H9 (cell line): Measurements from ENCODE around the gene KIAA1671. TPM values are rescaled to one million over a fixed set of nuclear protein-coding genes. Genes with fewer than 3 reads are reported as not detected.
"Not testable (repeated sequence)": the region's sequence is repeated elsewhere in the genome, so short reads cannot be mapped to it uniquely, and the experiment has no call there.

Source experiments
- DNase-seq: peaks from one replicate; pipeline ENCODE4 v3.0.0-alpha.2; 2017
- H2AFZ ChIP-seq: one replicate; pipeline ENCODE4 v1.6.1; 2013; ENCODE audit warnings: mild to moderate bottlenecking, low read length, control low read depth, moderate library complexity
- H2AK5ac ChIP-seq: 2 replicates; pipeline ENCODE4 v1.6.1; 2013; ENCODE audit warnings: low read length, control low read depth, mixed read lengths; ENCODE audit not compliant: insufficient read length
- H2BK120ac ChIP-seq: one replicate; pipeline ENCODE4 v1.6.1; 2013; ENCODE audit warnings: low read depth, mild to moderate bottlenecking, low read length, control low read depth, inconsistent platforms; ENCODE audit not compliant: poor library complexity, severe bottlenecking
- H2BK12ac ChIP-seq: 2 replicates; pipeline ENCODE4 v1.6.1; 2013; ENCODE audit warnings: low read length, control low read depth, mixed read lengths, low read depth; ENCODE audit not compliant: insufficient read length
- H2BK15ac ChIP-seq: 2 replicates; pipeline ENCODE4 v1.6.1; 2013; ENCODE audit warnings: low read depth, low read length, control low read depth
- H2BK20ac ChIP-seq: one replicate; pipeline ENCODE4 v1.6.1; 2013; ENCODE audit warnings: low read depth, mild to moderate bottlenecking, low read length, control low read depth, inconsistent platforms; ENCODE audit not compliant: poor library complexity, severe bottlenecking
- H2BK5ac ChIP-seq: 2 replicates; pipeline ENCODE4 v1.6.1; 2013; ENCODE audit warnings: low read length, control low read depth, mixed read lengths; ENCODE audit not compliant: insufficient read length
- H3K14ac ChIP-seq: 2 replicates; pipeline ENCODE4 v1.6.1; 2013; ENCODE audit warnings: low read length, control low read depth; ENCODE audit not compliant: insufficient read depth
- H3K18ac ChIP-seq: 2 replicates; pipeline ENCODE4 v1.6.1; 2013; ENCODE audit warnings: low read depth, mild to moderate bottlenecking, mixed read lengths, low read length, control low read depth; ENCODE audit not compliant: insufficient read length
- H3K23ac ChIP-seq: 2 replicates; pipeline ENCODE4 v1.6.1; 2013; ENCODE audit warnings: low read length, control low read depth, mixed read lengths, low read depth; ENCODE audit not compliant: insufficient read length
- H3K23me2 ChIP-seq: 2 replicates; pipeline ENCODE4 v1.6.1; 2013; ENCODE audit warnings: low read depth, mild to moderate bottlenecking, mixed read lengths, low read length, control low read depth; ENCODE audit not compliant: insufficient read length, poor library complexity, severe bottlenecking
- H3K27ac ChIP-seq: 2 replicates; pipeline ENCODE4 v1.5.1; 2013; ENCODE audit warnings: low read length, control low read depth, mixed read lengths, low read depth; ENCODE audit not compliant: insufficient read length
- H3K27me3 ChIP-seq: 2 replicates; pipeline ENCODE4 v1.6.1; 2013; ENCODE audit warnings: low read length, control low read depth, inconsistent platforms; ENCODE audit not compliant: insufficient read depth
- H3K4ac ChIP-seq: 2 replicates; pipeline ENCODE4 v1.6.1; 2013; ENCODE audit warnings: low read depth, mild to moderate bottlenecking, control low read depth, inconsistent platforms, low read length, moderate library complexity
- H3K4me1 ChIP-seq: 2 replicates; pipeline ENCODE4 v1.6.1; 2013; ENCODE audit warnings: low read length, control low read depth, inconsistent platforms; ENCODE audit not compliant: insufficient read depth
- H3K4me2 ChIP-seq: 2 replicates; pipeline ENCODE4 v1.6.1; 2013; ENCODE audit warnings: low read length, control low read depth, mixed read lengths; ENCODE audit not compliant: insufficient read length, insufficient read depth
- H3K56ac ChIP-seq: 2 replicates; pipeline ENCODE4 v1.6.1; 2013; ENCODE audit warnings: low read depth, mild to moderate bottlenecking, mixed read lengths, low read length, control low read depth; ENCODE audit not compliant: insufficient read length
- H3K79me1 ChIP-seq: 2 replicates; pipeline ENCODE4 v1.6.1; 2013; ENCODE audit warnings: low read depth, mild to moderate bottlenecking, moderate library complexity, low read length, control low read depth, inconsistent platforms; ENCODE audit not compliant: insufficient read depth, poor library complexity, severe bottlenecking
- H3K79me2 ChIP-seq: 2 replicates; pipeline ENCODE4 v1.6.1; 2013; ENCODE audit warnings: low read length, control low read depth, inconsistent platforms; ENCODE audit not compliant: insufficient read depth
- H3K9ac ChIP-seq: 2 replicates; pipeline ENCODE4 v1.6.1; 2013; ENCODE audit warnings: low read length, control low read depth, mixed read lengths; ENCODE audit not compliant: insufficient read length; ENCODE audit errors: extremely low read depth
- H3K9me3 ChIP-seq: one replicate; pipeline ENCODE4 v1.6.1; 2013; ENCODE audit warnings: low read depth, low read length, inconsistent platforms; ENCODE audit not compliant: control insufficient read depth
- H3T11ph ChIP-seq: one replicate; pipeline ENCODE4 v1.6.1; 2013; ENCODE audit warnings: mild to moderate bottlenecking, low read length, control low read depth, inconsistent platforms
- H4K20me1 ChIP-seq: one replicate; pipeline ENCODE4 v1.6.1; 2013; ENCODE audit not compliant: control insufficient read depth, insufficient read length, insufficient read depth
- H4K5ac ChIP-seq: 2 replicates; pipeline ENCODE4 v1.6.1; 2013; ENCODE audit warnings: low read depth, mild to moderate bottlenecking, mixed read lengths, low read length, control low read depth; ENCODE audit not compliant: insufficient read length
- H4K8ac ChIP-seq: replicated peaks from 2 replicates; pipeline ENCODE4 v1.6.1; 2013; ENCODE audit warnings: low read length, control low read depth, mixed read lengths, low read depth; ENCODE audit not compliant: insufficient read length
- H4K91ac ChIP-seq: 2 replicates; pipeline ENCODE4 v1.6.1; 2013; ENCODE audit warnings: low read depth, mild to moderate bottlenecking, moderate library complexity, mixed read lengths, low read length, control low read depth; ENCODE audit not compliant: insufficient read length
- H3K27ac Mint-ChIP-seq, 3 experiments: 2 replicates in 2 of 3; 3 replicates in 1 of 3; pipeline ENCODE4 v1.8.0; 2020 to 2021; ENCODE audit warnings: mixed read lengths in 3 of 3, mild to moderate bottlenecking in 1 of 3, moderate library complexity in 1 of 3
- H3K27me3 Mint-ChIP-seq: 2 replicates; pipeline ENCODE4 v1.8.0; 2021; ENCODE audit warnings: low read depth, mild to moderate bottlenecking, moderate library complexity, mixed read lengths
- H3K36me3 Mint-ChIP-seq, 3 experiments: 2 replicates in 2 of 3; 3 replicates in 1 of 3; pipeline ENCODE4 v1.8.0; 2020 to 2021; ENCODE audit warnings: low read depth in 3 of 3, mixed read lengths in 3 of 3; ENCODE audit not compliant: insufficient read depth in 1 of 3
- H3K4me1 Mint-ChIP-seq, 2 experiments: 2 replicates each; pipeline ENCODE4 v1.8.0; 2020; ENCODE audit warnings: mixed read lengths in 2 of 2
- H3K4me3 Mint-ChIP-seq, 2 experiments: 2 replicates in 1 of 2; 3 replicates in 1 of 2; pipeline ENCODE4 v1.8.0; 2020 to 2021; ENCODE audit warnings: mild to moderate bottlenecking in 2 of 2, mixed read lengths in 2 of 2, moderate library complexity in 1 of 2
- H3K9me3 Mint-ChIP-seq, 2 experiments: 2 replicates in 1 of 2; 3 replicates in 1 of 2; pipeline ENCODE4 v1.8.0; 2020; ENCODE audit warnings: mild to moderate bottlenecking in 2 of 2, mixed read lengths in 2 of 2, moderate library complexity in 1 of 2
- WGBS: extraction: QIAGEN DNeasy Blood & Tissue Kit; methylation state at CpG from one replicate; pipeline ENCODE4 v1.1.7; 2013; ENCODE audit warnings: missing lambda C conversion rate, low lambda C conversion rate, mixed read lengths; ENCODE audit not compliant: insufficient read length; ENCODE audit errors: extremely low coverage; 5-methylcytosine and 5-hydroxymethylcytosine counted together
- total RNA-seq: library from RNA; stranded (reverse); gene quantifications from 2 replicates; pipeline ENCODE4 v1.2.1, GENCODE V29; 2021
- TF ChIP-seq, protein P1 (sequence below): fragments of 200-600 bp; sonication (generic); conservative IDR thresholded peaks from 3 replicates; pipeline ENCODE4 v1.8.0; 2021; ENCODE audit warnings: antibody characterized with exemption, mild to moderate bottlenecking

The KIAA1671 gene
- total RNA-seq, 1 experiment from 2014 or later: 22.6 TPM

DNA sequence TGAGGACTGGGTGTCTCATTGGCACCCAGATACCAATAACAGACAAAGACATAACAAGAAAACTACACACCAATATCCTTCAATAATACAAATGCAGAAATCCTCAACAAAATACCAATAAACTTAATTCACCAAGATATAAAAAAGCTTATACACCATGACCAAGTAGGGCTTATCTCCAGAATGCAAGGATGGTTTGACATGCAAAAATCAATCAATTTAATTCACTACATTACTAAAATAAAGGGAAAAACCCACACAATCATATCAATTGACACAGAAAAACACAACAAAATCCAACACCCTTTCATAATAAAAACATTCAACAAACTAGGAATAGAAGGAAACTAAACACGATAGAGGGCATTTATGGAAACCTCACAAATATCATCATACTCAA, 46.6 kb upstream of the KIAA1671 start:
- no peaks in the 10 kb centered on the region for H3K79me2 ChIP-seq
- H4K5ac ChIP-seq: no peak overlapping the region
- Mint-ChIP-seq H3K9me3 (peaks cover 22 to 25% of the 10 kb centered on the region in 2 experiments; a peak in 4 of 5 replicates), H3K4me3 (no peak overlapping the region), H3K36me3 (peaks cover 23 to 35% (median 24%) of the 10 kb centered on the region in 3 experiments), H3K27me3 (no peaks in the 10 kb centered on the region), H3K27ac (no peak overlapping the region), H3K4me1 (no peaks in the 10 kb centered on the region; a peak in 2 of 4 replicates)
- no peaks in the 10 kb centered on the region for H3K23me2 ChIP-seq
- no peaks in the 10 kb centered on the region for H4K20me1 ChIP-seq
- no peaks in the 10 kb centered on the region for H3K4me1 ChIP-seq
- H4K8ac ChIP-seq: no peak overlapping the region
- H2BK12ac ChIP-seq: no peak overlapping the region
- no peak for DNase-seq
- no peak overlapping the region for H3K27ac ChIP-seq
- TF ChIP-seq, protein P1, sequence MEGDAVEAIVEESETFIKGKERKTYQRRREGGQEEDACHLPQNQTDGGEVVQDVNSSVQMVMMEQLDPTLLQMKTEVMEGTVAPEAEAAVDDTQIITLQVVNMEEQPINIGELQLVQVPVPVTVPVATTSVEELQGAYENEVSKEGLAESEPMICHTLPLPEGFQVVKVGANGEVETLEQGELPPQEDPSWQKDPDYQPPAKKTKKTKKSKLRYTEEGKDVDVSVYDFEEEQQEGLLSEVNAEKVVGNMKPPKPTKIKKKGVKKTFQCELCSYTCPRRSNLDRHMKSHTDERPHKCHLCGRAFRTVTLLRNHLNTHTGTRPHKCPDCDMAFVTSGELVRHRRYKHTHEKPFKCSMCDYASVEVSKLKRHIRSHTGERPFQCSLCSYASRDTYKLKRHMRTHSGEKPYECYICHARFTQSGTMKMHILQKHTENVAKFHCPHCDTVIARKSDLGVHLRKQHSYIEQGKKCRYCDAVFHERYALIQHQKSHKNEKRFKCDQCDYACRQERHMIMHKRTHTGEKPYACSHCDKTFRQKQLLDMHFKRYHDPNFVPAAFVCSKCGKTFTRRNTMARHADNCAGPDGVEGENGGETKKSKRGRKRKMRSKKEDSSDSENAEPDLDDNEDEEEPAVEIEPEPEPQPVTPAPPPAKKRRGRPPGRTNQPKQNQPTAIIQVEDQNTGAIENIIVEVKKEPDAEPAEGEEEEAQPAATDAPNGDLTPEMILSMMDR: no peak
- no peak overlapping the region for H3K23ac ChIP-seq
- H3K56ac ChIP-seq: no peak overlapping the region
- no peaks in the 10 kb centered on the region for H3K9me3 ChIP-seq
- H3K79me1 ChIP-seq: no peaks in the 10 kb centered on the region
- H3K4me2 ChIP-seq: no peak overlapping the region
- no peak overlapping the region for H3T11ph ChIP-seq
- no peak overlapping the region for H2BK15ac ChIP-seq
- no peak overlapping the region for H2BK5ac ChIP-seq
- no peak overlapping the region for H3K9ac ChIP-seq
- H3K27me3 ChIP-seq: no peaks in the 10 kb centered on the region
- H2BK20ac ChIP-seq: no peak overlapping the region
- no peak overlapping the region for H3K14ac ChIP-seq
- H3K4ac ChIP-seq: no peak overlapping the region
- no peak overlapping the region for H3K18ac ChIP-seq
- H2BK120ac ChIP-seq: no peak overlapping the region
- no peak overlapping the region for H2AK5ac ChIP-seq
- H4K91ac ChIP-seq: no peak overlapping the region
- no CpG with 5 or more reads among the region's 1 CpG for WGBS
- H2AFZ ChIP-seq: no peak overlapping the region

DNA sequence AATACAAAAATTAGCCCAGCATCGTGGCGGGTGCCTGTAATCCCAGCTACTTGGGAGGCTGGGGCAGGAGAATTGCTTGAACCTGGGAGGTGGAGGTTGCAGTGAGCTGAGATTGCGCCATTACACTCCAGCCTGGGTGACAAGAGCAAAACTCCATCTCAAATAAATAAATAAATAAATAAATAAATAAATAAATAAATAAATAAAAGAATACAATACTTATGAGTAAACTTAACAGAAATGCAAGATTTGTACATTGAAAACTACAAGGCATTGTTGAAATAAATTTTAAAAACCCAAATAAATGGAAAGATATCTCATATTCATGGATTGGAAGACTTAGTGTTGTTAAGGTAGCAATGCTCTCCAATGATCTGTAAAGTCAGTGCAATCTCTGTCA, 45.4 kb upstream of the KIAA1671 start:
- Mint-ChIP-seq H3K9me3 (peaks cover 22 to 25% of the 10 kb centered on the region in 2 experiments; a peak in 4 of 5 replicates), H3K36me3 (peaks cover 23 to 35% (median 24%) of the 10 kb centered on the region in 3 experiments)
- not testable (repeated sequence) for H3K27ac Mint-ChIP-seq, H3K14ac ChIP-seq, H4K91ac ChIP-seq, H3K4me1 ChIP-seq, H3K9me3 ChIP-seq, H3T11ph ChIP-seq, H3K9ac ChIP-seq, H4K20me1 ChIP-seq, H3K27ac ChIP-seq, H3K18ac ChIP-seq, H3K4me3 Mint-ChIP-seq, H2BK5ac ChIP-seq, DNase-seq, H2BK20ac ChIP-seq, H4K8ac ChIP-seq, H3K79me2 ChIP-seq, H2BK15ac ChIP-seq, H2AK5ac ChIP-seq, H3K23ac ChIP-seq, H3K27me3 ChIP-seq, H2BK12ac ChIP-seq, H3K4me2 ChIP-seq, H3K23me2 ChIP-seq, H3K4ac ChIP-seq, H2BK120ac ChIP-seq, H2AFZ ChIP-seq, H3K27me3 Mint-ChIP-seq, H3K4me1 Mint-ChIP-seq, H3K56ac ChIP-seq, H3K79me1 ChIP-seq, H4K5ac ChIP-seq
- WGBS: no CpG with 5 or more reads among the region's 3 CpGs
